SU-DHL-6 (cell line): ENCODE results near the gene B3GNT3.

Experiments
- H2AFZ ChIP-seq: fragments of 200-600 bp; sonication (generic); 2 replicates; pipeline ENCODE4 v1.6.1; 2014; ENCODE audit warnings: low read depth, mild to moderate bottlenecking, moderate library complexity, mixed read lengths, antibody characterized with exemption, low read length; ENCODE audit not compliant: severe bottlenecking
- H3F3A ChIP-seq: fragments of 200-600 bp; shearing (Covaris generic); 2 replicates; pipeline ENCODE4 v1.6.0; 2016; ENCODE audit warnings: antibody characterized with exemption, mild to moderate bottlenecking; ENCODE audit not compliant: insufficient read depth
- H3K27ac ChIP-seq: fragments of 200-600 bp; sonication (generic); 2 replicates; pipeline ENCODE4 v1.5.1; 2016; ENCODE audit warnings: low read depth, mild to moderate bottlenecking, low read length, moderate library complexity, mixed read lengths
- H3K27me3 ChIP-seq: fragments of 200-600 bp; sonication (generic), shearing (Covaris generic); 2 replicates; pipeline ENCODE4 v1.6.0; 2014; ENCODE audit warnings: mild to moderate bottlenecking, low read length
- H3K36me3 ChIP-seq: fragments of 200-600 bp; sonication (generic); 2 replicates; pipeline ENCODE4 v1.6.1; 2014; ENCODE audit warnings: mild to moderate bottlenecking, low read length, mixed read lengths
- H3K4me2 ChIP-seq: fragments of 300-600, 200-600 bp; shearing (Covaris generic), sonication (generic); 2 replicates; pipeline ENCODE4 v1.6.0; 2014; ENCODE audit warnings: low read length, low read depth, mild to moderate bottlenecking; ENCODE audit not compliant: poor library complexity, severe bottlenecking
- H3K4me3 ChIP-seq: fragments of 200-600 bp; sonication (generic); 2 replicates; pipeline ENCODE4 v1.5.1; 2014; ENCODE audit warnings: antibody characterized with exemption, low read length, mild to moderate bottlenecking, mixed read lengths; ENCODE audit not compliant: insufficient read depth, poor library complexity, severe bottlenecking
- H3K79me2 ChIP-seq: fragments of 200-600 bp; sonication (generic); 2 replicates; pipeline ENCODE4 v1.6.1; 2014; ENCODE audit warnings: mild to moderate bottlenecking, low read length, moderate library complexity; ENCODE audit not compliant: insufficient read depth
- H3K9ac ChIP-seq: fragments of 200-600 bp; sonication (generic); 2 replicates; pipeline ENCODE4 v1.7.0; 2014; ENCODE audit warnings: mild to moderate bottlenecking, low read length
- H3K9me2 ChIP-seq: fragments of 200-600 bp; sonication (generic); replicated peaks from 2 replicates; pipeline ENCODE4 v1.6.1; 2014; ENCODE audit warnings: low read length; ENCODE audit not compliant: insufficient read depth
- H3K9me3 ChIP-seq: fragments of 200-600 bp; sonication (generic); 2 replicates; pipeline ENCODE4 v1.6.1; 2014; ENCODE audit warnings: low read length, mixed read lengths; ENCODE audit not compliant: insufficient read depth
- H4K20me1 ChIP-seq: fragments of 200-600 bp; sonication (generic); 2 replicates; pipeline ENCODE4 v1.6.1; 2014; ENCODE audit warnings: low read depth, mild to moderate bottlenecking, antibody characterized with exemption, low read length, moderate library complexity, mixed read lengths
- EZH2phosphoT487 ChIP-seq: fragments of 200-600 bp; sonication (generic), shearing (Covaris generic); conservative IDR thresholded peaks from 2 replicates; pipeline ENCODE4 v1.6.1; 2018; ENCODE audit warnings: mild to moderate bottlenecking, antibody characterized with exemption, low read length, moderate library complexity, mixed read lengths
- TF ChIP-seq, protein P1 (sequence below): fragments of 200-600 bp; sonication (generic); IDR thresholded peaks from one replicate; pipeline ENCODE4 v1.5.1; 2017; ENCODE audit warnings: antibody characterized with exemption, mild to moderate bottlenecking, low read length, moderate library complexity; ENCODE audit not compliant: insufficient read depth, poor library complexity, severe bottlenecking

The B3GNT3 gene

DNA sequence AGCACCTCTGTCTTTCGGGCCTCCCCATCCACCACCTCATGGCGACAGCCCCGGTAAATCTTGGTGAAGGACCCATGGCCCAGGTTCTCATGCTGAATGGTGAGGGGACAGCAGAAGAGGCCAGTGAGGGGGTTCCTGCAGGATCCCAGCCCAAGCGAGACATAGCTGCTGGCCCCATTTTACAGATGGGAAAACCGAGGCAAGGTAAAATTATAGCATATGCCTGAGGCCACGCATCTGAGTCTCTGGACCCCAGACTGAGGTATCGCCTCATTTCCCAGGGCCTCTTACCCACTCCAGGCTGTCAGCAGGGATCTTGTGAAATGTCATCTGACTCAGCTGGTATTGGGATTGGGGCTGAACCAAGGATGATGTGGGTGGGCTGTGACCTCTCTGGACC is 43.0 kb downstream of the B3GNT3 start:
- Histone ChIP-seq H3K36me3 (no peaks in the 10 kb centered on the region), H3K9me3 (no peaks in the 10 kb centered on the region), H3F3A (no peaks in the 10 kb centered on the region), H3K9me2 (no peaks in the 10 kb centered on the region), H2AFZ (no peak overlapping the region), H3K9ac (no peak overlapping the region), H3K27me3 (no peaks in the 10 kb centered on the region), H3K79me2 (no peaks in the 10 kb centered on the region), H4K20me1 (no peaks in the 10 kb centered on the region), H3K4me2 (no peak overlapping the region), H3K27ac (no peak overlapping the region), H3K4me3 (no peak overlapping the region)
- no peak for TF ChIP-seq EZH2phosphoT487
- TF ChIP-seq, protein P1, sequence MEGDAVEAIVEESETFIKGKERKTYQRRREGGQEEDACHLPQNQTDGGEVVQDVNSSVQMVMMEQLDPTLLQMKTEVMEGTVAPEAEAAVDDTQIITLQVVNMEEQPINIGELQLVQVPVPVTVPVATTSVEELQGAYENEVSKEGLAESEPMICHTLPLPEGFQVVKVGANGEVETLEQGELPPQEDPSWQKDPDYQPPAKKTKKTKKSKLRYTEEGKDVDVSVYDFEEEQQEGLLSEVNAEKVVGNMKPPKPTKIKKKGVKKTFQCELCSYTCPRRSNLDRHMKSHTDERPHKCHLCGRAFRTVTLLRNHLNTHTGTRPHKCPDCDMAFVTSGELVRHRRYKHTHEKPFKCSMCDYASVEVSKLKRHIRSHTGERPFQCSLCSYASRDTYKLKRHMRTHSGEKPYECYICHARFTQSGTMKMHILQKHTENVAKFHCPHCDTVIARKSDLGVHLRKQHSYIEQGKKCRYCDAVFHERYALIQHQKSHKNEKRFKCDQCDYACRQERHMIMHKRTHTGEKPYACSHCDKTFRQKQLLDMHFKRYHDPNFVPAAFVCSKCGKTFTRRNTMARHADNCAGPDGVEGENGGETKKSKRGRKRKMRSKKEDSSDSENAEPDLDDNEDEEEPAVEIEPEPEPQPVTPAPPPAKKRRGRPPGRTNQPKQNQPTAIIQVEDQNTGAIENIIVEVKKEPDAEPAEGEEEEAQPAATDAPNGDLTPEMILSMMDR = no peak

DNA sequence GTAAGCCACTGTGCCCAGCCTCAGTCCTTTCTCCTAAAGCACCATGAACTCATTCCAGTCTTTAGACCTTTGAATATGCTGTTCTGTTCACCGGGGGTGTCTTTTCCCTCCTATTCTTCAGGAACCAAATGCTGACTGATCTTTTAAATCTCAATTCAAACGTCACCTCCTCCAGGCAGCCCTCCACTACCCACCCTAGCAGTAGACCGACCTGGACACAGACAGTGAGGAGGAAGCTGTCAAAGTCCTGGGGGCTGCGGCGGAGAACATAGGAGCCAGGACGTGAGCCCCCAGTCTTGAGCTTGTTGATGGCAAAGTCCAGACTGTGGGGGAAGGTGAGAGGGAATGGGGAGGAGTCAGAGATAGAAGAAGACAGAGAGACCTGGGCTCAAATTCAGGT is 45.1 kb downstream of the B3GNT3 start:
- TF ChIP-seq, protein P1 = no peak
- no peak for TF ChIP-seq EZH2phosphoT487
- H3K79me2 ChIP-seq = no peaks in the 10 kb centered on the region
- no peaks in the 10 kb centered on the region for H3K9me2 ChIP-seq
- no peak overlapping the region for H3K9ac ChIP-seq
- H3K27ac ChIP-seq = no peak overlapping the region
- H2AFZ ChIP-seq = no peak overlapping the region
- H3K4me3 ChIP-seq = no peak overlapping the region
- H3K27me3 ChIP-seq = no peaks in the 10 kb centered on the region
- H3K4me2 ChIP-seq = no peak overlapping the region
- H4K20me1 ChIP-seq = no peaks in the 10 kb centered on the region
- H3F3A ChIP-seq = no peaks in the 10 kb centered on the region
- H3K9me3 ChIP-seq = no peaks in the 10 kb centered on the region
- H3K36me3 ChIP-seq = no peaks in the 10 kb centered on the region

DNA sequence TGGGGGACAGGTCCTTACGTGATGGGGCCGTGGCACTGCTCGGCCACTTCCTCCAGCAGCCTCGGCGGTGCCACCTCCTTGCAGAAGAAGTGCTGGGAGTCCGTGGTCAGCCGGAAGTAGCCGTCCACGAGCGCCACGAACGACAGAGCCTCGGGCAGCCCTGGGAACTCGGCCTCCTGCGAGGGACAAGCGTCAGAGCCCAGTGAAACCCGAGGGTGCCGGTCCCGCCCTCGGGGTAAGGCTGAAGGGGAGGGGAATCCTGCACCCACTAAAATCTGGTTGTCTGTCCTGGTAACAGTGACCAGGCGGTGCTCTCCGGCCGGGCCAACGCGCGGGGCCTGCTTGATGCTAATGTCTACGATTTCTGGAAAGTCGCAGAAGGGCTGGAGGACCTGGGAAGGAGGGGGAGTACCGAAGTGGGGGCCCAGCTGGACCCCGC is 46.5 kb downstream of the B3GNT3 start:
- Histone ChIP-seq H2AFZ (no peak overlapping the region), H3K27me3 (no peaks in the 10 kb centered on the region), H3K9me2 (no peaks in the 10 kb centered on the region), H4K20me1 (no peaks in the 10 kb centered on the region), H3K9me3 (no peaks in the 10 kb centered on the region), H3K4me2 (no peak overlapping the region), H3K9ac (no peak overlapping the region), H3K79me2 (no peaks in the 10 kb centered on the region), H3F3A (no peaks in the 10 kb centered on the region), H3K4me3 (no peak overlapping the region), H3K36me3 (no peaks in the 10 kb centered on the region), H3K27ac (no peak overlapping the region)
- TF ChIP-seq, protein P1 = no peak
- TF ChIP-seq EZH2phosphoT487 = no peak
